Muscle layer of duodenum (tissue), 2 donors: ENCODE measurements around the gene COPS7B.

ENCODE experiments used
- H3K27ac ChIP-seq: one replicate; pipeline ENCODE4 v1.7.0; 2013; ENCODE audit warnings: mild to moderate bottlenecking, low read length
- H3K27me3 ChIP-seq: one replicate; pipeline ENCODE4 v1.7.0; 2013; ENCODE audit warnings: low read depth, mild to moderate bottlenecking, control low read depth, low read length
- H3K36me3 ChIP-seq, 2 donors: one replicate each; pipeline ENCODE4 v1.7.0; 2013; ENCODE audit warnings: low read length in 2 of 2, control low read depth in 1 of 2, mild to moderate bottlenecking in 1 of 2; ENCODE audit not compliant: insufficient read depth in 2 of 2, control insufficient read depth in 1 of 2
- H3K4me1 ChIP-seq, 2 donors: one replicate each; pipeline ENCODE4 v1.7.0; 2013; ENCODE audit warnings: low read length in 2 of 2, mild to moderate bottlenecking in 2 of 2, control low read depth in 1 of 2, moderate library complexity in 1 of 2; ENCODE audit not compliant: insufficient read depth in 2 of 2, control insufficient read depth in 1 of 2
- H3K4me3 ChIP-seq, 2 donors: one replicate each; pipeline ENCODE4 v1.7.0; 2013; ENCODE audit warnings: low read length in 2 of 2, low read depth in 1 of 2, mild to moderate bottlenecking in 1 of 2
- H3K9me3 ChIP-seq, 2 donors: one replicate each; pipeline ENCODE4 v1.7.0; 2013; ENCODE audit warnings: low read length in 2 of 2, control low read depth in 1 of 2, mild to moderate bottlenecking in 1 of 2; ENCODE audit not compliant: control insufficient read depth in 1 of 2
- donor health status: healthy.

COPS7B gene

GRCh38 chr2:231764760-231765159, 21.5 kb upstream of the COPS7B start:
- Histone ChIP-seq H3K36me3 (no peaks in the 10 kb centered on the region), H3K4me1 (no peaks in the 10 kb centered on the region), H3K9me3 (no peaks in the 10 kb centered on the region), H3K4me3 (no peak overlapping the region), H3K27ac (no peak overlapping the region), H3K27me3 (no peaks in the 10 kb centered on the region)

- H3K27ac ChIP-seq = no peak overlapping the region
These were observed 20.7 kb upstream of the COPS7B start for GRCh38 chr2:231765496-231765929.

GRCh38 chr2:231769170-231770136, 16.8 kb upstream of the COPS7B start:
- Histone ChIP-seq H3K4me1 (no peaks in the 10 kb centered on the region), H3K9me3 (no peaks in the 10 kb centered on the region), H3K27me3 (no peaks in the 10 kb centered on the region), H3K36me3 (no peaks in the 10 kb centered on the region), H3K27ac (no peak overlapping the region), H3K4me3 (no peak overlapping the region)

More at GRCh38 chr2:231765496-231765929, 20.7 kb upstream of the COPS7B start:
- no peaks in the 10 kb centered on the region for H3K27me3 ChIP-seq
- no peak overlapping the region for H3K4me3 ChIP-seq
- H3K9me3 ChIP-seq = no peaks in the 10 kb centered on the region
- H3K4me1 ChIP-seq = no peaks in the 10 kb centered on the region
- no peaks in the 10 kb centered on the region for H3K36me3 ChIP-seq

GRCh38 chr2:231780123-231780908, 5.9 kb upstream of the COPS7B start:
- Histone ChIP-seq H3K27me3 (no peaks in the 10 kb centered on the region), H3K27ac (no peak overlapping the region)

DNA sequence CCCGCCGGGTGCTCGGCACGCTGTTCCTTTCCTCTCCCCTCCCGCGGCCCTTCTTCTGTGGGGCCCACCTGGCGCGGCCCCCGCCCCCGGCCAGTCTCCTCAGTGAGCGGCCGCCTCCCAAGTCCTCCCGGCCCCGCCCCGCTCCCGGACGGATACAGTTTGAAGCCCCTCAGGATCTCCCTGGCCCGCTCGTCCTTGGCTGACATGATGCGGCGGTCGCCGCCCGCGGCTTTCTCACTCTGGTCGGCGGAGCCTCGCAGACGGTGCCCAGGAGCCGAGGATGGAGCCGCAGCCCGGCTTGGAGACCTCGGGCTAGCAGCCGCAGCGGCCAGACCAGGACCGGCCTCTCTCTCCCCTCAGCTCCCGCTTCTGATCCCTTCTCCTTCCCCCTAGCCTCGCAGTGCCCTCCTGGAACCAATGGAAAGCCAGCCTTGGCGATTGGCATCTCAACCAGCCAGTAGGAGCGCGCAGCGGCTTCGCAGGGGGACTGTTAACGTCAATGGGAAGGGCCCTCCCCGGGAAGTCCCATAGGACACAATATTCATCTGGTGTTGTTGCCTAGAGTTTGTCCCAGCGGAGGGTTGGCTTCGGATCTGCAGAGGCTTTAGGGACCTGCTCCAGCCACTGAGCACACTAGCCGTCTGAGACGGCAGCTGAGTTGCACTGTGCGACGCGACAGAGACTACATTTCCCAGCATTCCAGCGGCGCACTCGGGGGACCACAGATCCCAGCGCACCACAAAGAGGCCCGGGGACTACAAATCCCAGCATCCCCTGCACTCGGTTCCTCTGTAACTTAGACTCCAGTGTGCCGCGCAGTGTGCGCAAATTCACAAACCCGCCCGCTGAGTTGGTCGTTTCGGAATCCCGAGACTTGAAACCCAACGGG, 5.1 kb upstream of the COPS7B start, which contains the start of gene PDE6D:
Gene PDE6D, minus strand, starts transcription at position 374 of the 889 bp plus-strand sequence. Its CDS starts 168 bp downstream, at position 206.
- H3K27me3 ChIP-seq = no peaks in the 10 kb centered on the region
- peak within 1 kb of the TSS; percentile 90 for H3K27ac ChIP-seq
- H3K36me3 ChIP-seq = no peaks in the 10 kb centered on the region
- peak within 1 kb of the TSS; percentile 95 to 97 for H3K4me3 ChIP-seq
- no peaks in the 10 kb centered on the region for H3K9me3 ChIP-seq
- peaks cover 23 to 45% of the 10 kb centered on the region in 2 donors for H3K4me1 ChIP-seq

More at GRCh38 chr2:231780123-231780908, 5.9 kb upstream of the COPS7B start:
- Histone ChIP-seq H3K36me3 (no peaks in the 10 kb centered on the region), H3K9me3 (no peaks in the 10 kb centered on the region), H3K4me1 (peaks cover 17 to 38% of the 10 kb centered on the region in 2 donors), H3K4me3 (peak overlapping the region; percentile 95 to 97)

- H3K27me3 ChIP-seq = no peaks in the 10 kb centered on the region
- peak overlapping the region; percentile 95 to 97 for H3K4me3 ChIP-seq
- H3K27ac ChIP-seq = peak overlapping the region; percentile 90
- peaks cover 23 to 49% of the 10 kb centered on the region in 2 donors for H3K4me1 ChIP-seq
- no peaks in the 10 kb centered on the region for H3K9me3 ChIP-seq
- no peaks in the 10 kb centered on the region for H3K36me3 ChIP-seq
These were observed 4.2 kb upstream of the COPS7B start for GRCh38 chr2:231781798-231782726.

GRCh38 chr2:231785413-231785812, 832 bp upstream of the COPS7B start:
- H3K27me3 ChIP-seq = no peaks in the 10 kb centered on the region
- H3K4me3 ChIP-seq = peak overlapping the region; percentile 79 to 91
- no peaks in the 10 kb centered on the region for H3K9me3 ChIP-seq
- no peak overlapping the region for H3K27ac ChIP-seq
- peaks cover 7 to 18% of the 10 kb centered on the region in 2 donors for H3K36me3 ChIP-seq
- peaks cover 23 to 50% of the 10 kb centered on the region in 2 donors for H3K4me1 ChIP-seq

DNA sequence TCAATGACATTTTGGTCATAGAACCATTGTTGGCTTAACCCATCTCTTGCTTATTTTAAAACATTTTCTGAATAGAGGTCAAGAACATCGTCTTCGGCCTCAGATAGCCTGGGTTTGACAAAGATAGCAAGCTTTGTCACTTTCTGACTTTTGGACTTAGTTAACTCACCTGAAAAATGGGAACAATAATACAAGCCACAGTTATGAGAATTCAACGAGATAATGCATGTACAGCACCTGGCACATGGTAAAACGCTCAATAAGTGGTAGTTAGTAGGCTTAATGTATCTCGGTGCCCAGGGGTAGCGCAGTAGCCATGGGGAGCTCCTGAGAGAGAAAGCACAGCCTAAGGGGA, 446 bp upstream of the COPS7B start:
- Histone ChIP-seq H3K4me1 (peaks cover 23 to 48% of the 10 kb centered on the region in 2 donors), H3K36me3 (peaks cover 8 to 18% of the 10 kb centered on the region in 2 donors), H3K4me3 (peak overlapping the region; percentile 79 to 91), H3K27me3 (no peaks in the 10 kb centered on the region), H3K27ac (peak overlapping the region; percentile 48), H3K9me3 (no peaks in the 10 kb centered on the region)

- H3K27me3 ChIP-seq = no peaks in the 10 kb centered on the region
- H3K36me3 ChIP-seq = peaks cover 18 to 28% of the 10 kb centered on the region in 2 donors
- no peak overlapping the region for H3K27ac ChIP-seq
- H3K4me1 ChIP-seq = peaks cover 23 to 48% of the 10 kb centered on the region in 2 donors
- no peaks in the 10 kb centered on the region for H3K9me3 ChIP-seq
- peak overlapping the region; percentile 79 to 91 for H3K4me3 ChIP-seq
These were observed 660 bp downstream of the COPS7B start for GRCh38 chr2:231786917-231787292.

GRCh38 chr2:231791107-231791506, 4.9 kb downstream of the COPS7B start:
- no peak overlapping the region for H3K27ac ChIP-seq
- peaks cover 0 to 19% of the 10 kb centered on the region in 2 donors for H3K4me1 ChIP-seq
- H3K27me3 ChIP-seq = no peaks in the 10 kb centered on the region
- H3K9me3 ChIP-seq = no peaks in the 10 kb centered on the region
- no peak overlapping the region for H3K4me3 ChIP-seq
- H3K36me3 ChIP-seq = peaks cover 38 to 54% of the 10 kb centered on the region in 2 donors
